NCI-H82 (cell line): ENCODE results near the gene CYP2E1.
"Not testable (repeated sequence)": the region's sequence is repeated elsewhere in the genome, so short reads cannot be mapped to it uniquely, and the experiment has no call there.

Experiments
- DNase-seq: peaks from one replicate; lab custom pipeline; 2025; lab: John Stamatoyannopoulos, UW

CYP2E1 gene

GRCh38 chr10:133526957-133527588 lies at the start of gene CYP2E1:
CYP2E1 (plus strand) TSS chr10:133527363; CDS start chr10:133527396, 33 bp downstream.
- no peak for DNase-seq

- DNase-seq, result no peak
Observed at GRCh38 chr10:133481086-133481643, 46.0 kb upstream of the CYP2E1 start.

GRCh38 chr10:133481657-133482056 lies 45.5 kb upstream of the CYP2E1 start:
- DNase-seq, result no peak

DNA sequence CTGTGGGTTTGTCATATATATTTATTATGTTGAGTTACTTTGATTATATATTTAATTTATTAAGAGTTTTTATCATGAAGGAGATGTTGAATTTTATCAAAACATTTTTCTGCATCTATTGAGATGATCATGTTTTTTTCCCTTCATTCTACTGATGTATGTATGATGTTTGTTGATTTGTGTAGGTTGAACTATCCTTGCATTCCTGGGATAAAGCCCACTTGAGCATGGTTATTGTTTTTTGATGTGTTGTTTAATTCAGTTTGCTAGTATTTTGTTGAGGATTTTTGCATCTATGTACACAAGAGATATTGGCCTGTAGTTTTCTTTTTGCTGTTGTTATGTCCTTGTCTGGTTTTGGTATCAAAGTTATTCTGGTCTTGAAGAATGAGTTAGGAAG lies 42.3 kb upstream of the CYP2E1 start:
- DNase-seq, result no peak

DNA sequence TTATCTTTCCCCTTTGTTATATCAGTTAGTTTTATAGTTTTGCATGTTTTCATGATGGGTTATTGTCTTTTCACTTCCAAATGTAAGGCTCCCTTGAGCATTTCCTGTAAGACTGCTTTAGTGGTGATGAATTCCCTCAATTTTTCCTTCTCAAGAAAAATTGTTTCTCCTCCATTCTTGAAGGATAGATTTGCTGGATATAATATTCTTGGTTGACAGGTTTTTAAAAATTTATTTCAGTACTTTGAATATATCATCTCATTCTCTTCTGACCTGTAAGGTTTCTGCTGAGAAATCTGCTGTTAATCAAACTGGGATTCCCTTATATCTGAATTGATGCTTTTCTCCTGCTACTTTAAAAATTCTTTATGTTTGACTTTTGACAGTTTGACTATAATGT lies 40.1 kb upstream of the CYP2E1 start:
- no peak for DNase-seq

- DNase-seq, result no peak
Observed at GRCh38 chr10:133488354-133488753, 38.8 kb upstream of the CYP2E1 start.

GRCh38 chr10:133489816-133490588 lies 37.2 kb upstream of the CYP2E1 start:
- no peak for DNase-seq

- DNase-seq, result not testable (repeated sequence)
Observed at GRCh38 chr10:133493562-133493961, 33.6 kb upstream of the CYP2E1 start.

DNA sequence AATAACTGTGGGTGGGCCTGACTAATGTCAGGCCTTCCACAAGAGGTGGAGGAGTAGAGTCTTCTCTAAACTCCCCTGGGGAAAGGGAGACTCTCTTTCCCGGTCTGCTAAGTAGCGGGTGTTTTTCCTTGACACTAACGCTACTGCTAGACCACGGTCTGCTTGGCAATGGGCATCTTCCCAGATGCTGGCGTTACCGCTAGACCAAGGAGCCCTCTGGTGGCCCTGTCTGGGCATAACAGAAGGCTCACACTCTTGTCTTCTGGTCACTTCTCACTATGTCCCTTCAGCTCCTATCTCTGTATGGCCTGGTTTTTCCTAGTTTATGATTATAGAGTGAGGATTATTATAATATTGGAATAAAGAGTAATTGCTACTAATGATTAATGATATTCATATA lies 29.8 kb upstream of the CYP2E1 start:
- peak; percentile 26 for DNase-seq

- DNase-seq, result not testable (repeated sequence)
Observed at GRCh38 chr10:133499176-133499575, 28.0 kb upstream of the CYP2E1 start.

GRCh38 chr10:133500897-133501296 lies 26.3 kb upstream of the CYP2E1 start:
- not testable (repeated sequence) for DNase-seq

DNA sequence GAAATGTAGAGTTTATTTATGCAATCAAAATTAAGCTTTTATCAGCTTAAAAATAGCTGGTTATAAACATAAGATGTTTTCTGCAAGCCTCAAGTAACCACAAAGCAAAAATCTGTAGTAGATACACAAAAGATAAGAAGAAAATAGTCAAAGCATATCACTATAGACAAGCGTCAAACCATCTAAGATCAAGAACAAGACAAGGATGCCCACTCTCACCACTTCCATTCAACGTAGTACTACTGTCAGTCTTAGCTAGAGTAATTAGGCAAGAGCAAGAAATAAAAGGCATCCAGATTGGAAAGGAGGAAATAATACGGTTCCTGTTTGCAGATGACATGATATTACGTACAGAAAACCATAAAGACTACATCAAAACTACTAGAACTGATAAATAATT lies 17.5 kb upstream of the CYP2E1 start:
- DNase-seq, result no peak

DNA sequence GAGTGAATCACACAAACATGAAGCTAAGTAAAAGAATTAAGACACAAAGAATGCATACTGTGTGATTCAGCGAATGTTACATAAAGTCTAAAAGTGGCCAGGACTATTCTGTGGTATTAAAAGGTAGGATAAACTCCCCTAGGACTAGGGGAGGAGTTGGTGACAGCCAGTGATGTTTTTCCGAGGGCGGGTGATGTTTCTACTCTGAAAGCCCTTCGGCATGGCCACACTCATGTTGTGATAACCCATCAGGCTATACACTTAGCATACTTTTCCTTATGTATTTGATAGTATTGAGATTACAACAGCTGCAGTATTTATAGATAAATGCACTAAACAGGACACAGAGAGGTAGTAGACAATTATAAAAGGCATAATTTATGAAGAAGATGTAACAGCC lies 15.8 kb upstream of the CYP2E1 start:
- no peak for DNase-seq

DNA sequence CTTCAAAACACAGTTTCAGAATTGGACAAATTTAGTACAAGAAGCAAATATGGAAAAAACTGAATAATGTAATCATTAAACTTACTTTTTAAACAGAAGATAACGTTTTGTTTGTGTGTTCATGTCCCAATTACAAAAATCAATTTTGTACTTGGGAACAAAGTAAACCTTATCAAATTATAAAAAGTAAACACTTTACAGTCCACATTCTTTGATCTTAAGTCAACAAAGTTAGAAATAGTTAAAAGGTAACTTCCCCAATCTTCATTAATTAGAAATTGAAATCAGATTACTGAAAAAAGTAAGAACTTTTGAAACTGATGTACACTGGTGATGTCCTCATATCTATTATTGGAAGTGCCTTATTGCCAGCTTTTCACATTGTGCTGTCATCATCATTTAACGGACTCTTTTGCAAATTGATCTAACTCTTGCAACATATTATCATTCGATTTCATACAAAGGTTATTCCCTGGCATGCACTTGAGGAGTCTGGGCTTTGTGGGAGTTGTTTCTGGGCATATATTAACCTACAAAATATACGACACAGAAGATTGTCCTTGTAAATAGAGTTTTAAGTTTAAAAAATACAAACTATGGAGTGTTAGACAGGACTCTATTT lies 15.1 kb upstream of the CYP2E1 start:
- DNase-seq, result no peak

DNA sequence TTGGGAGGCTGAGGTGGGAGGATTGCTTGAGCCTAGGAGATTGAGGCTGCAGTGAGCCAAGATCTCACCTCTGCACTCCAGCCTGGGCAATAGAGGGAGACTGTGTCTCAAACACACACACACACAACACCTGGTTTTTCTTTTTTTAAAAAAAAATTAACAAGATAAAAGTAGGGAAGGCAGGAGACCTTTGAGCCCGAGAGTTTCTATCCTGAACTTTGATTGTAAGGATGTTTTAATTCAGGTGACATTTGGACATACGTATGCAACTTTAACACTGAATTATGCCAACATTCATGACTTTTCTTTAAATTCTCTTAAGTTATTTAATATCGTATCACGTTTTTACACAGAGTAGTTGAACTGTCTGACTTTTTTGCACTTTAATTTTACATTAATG lies 11.7 kb upstream of the CYP2E1 start:
- no peak for DNase-seq

DNA sequence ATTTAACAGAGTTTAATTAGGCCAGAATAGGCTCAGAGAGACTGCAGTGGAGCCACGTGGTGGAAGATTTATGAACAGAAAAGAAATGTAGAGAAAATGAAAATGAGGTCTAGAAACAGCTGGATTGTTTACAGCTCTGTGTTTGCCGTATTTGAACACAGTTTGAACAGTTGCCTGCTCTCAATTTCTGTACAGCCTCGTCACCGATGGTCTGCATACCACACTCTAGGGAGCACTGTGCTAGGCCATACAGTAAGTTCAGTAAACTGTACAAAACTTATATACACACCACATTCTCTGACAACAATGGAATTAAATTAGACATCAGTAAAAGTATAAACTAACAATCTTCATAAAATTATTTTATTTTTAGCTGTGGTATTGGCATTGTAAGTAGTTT lies 11.1 kb upstream of the CYP2E1 start:
- DNase-seq, result no peak

DNA sequence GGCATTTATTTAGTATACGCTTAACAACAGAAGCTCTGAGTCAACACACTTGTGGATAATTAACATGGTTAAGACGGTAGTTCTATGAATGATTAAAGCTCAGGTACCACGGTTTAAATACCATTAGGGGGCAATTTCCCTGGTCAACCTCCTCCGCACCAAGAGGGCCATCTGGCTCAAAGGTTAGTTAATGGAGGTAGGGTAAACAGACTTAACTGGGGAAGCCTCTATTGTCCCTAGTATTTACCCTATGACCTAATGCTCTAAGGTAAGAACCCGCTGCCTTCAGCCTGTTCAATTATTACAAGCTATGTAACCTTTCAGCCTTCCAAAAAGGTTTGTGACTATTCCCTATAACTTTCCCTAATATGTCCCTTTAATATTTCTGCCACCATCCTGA lies 8.6 kb upstream of the CYP2E1 start:
- DNase-seq, result peak; percentile 37

DNA sequence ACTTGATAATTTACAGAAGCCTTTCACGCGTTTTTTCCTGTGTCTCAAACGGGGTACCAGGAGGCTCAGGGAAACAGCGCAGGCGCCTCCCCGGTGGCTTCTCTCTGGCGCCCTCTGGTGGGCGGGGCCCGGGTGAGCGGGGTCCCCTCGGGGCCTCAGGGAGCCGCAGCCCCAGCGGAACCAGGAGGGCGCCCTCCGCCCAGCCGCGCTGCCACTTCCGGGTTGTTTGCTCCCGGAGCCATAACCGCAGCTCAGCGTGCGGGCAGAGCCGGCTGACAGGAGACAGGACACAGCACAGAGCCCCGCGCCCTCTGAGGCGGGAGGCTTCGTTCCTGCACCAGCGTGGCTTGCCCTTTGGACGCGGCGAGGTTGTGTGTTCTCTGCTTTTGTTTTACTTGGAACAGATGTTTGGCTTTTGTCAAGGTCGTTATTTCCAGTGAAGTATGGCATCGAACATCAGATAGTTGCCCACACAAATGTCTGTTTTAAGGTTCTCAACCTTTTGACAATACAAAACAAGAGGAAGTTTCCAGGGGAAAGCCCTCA lies 6.9 kb upstream of the CYP2E1 start:
- DNase-seq, result peak; percentile 76

DNA sequence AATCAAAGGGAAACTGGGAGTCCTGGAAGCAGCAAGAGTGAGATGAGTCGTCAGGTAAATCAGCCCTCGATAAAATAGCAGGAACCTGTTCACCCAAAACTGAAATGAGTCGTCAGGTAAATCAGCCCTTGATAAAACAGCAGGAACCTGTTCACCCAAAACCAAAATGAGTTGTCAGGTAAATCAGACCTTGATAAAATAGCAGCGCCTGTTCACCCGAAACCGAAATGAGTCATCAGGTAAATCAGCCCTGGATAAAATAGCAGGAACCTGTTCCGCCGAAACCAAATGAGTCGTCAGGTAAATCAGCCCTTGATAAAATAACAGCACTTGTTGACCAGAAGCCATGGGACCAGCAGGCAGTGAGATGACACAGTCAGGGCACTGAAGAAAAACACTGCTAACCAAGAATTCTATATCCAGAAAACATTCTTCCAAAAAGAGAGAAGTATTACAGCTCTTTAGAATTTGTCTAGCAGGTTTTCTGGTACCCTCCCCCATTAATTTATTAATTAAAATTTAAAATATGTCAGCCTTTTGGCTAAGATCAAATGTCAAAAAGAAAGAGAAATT lies 3.4 kb upstream of the CYP2E1 start:
- DNase-seq, result no peak

- no peak for DNase-seq
Observed at GRCh38 chr10:133525444-133525843, 1.7 kb upstream of the CYP2E1 start.

GRCh38 chr10:133527771-133528271 lies 658 bp downstream of the CYP2E1 start:
- DNase-seq, result no peak

GRCh38 chr10:133528296-133528844 lies 1.2 kb downstream of the CYP2E1 start:
- no peak for DNase-seq
